ENCODE data around the gene SRRM1. TPM values are rescaled to one million over a fixed set of nuclear protein-coding genes. Genes with fewer than 3 reads are reported as not detected.

SRRM1 gene
- total RNA-seq, 1 donor, result 74.3 TPM

GRCh38 chr1:24640288-24640687 is 2.8 kb upstream of the SRRM1 start:
- TF ChIP-seq, protein P1, sequence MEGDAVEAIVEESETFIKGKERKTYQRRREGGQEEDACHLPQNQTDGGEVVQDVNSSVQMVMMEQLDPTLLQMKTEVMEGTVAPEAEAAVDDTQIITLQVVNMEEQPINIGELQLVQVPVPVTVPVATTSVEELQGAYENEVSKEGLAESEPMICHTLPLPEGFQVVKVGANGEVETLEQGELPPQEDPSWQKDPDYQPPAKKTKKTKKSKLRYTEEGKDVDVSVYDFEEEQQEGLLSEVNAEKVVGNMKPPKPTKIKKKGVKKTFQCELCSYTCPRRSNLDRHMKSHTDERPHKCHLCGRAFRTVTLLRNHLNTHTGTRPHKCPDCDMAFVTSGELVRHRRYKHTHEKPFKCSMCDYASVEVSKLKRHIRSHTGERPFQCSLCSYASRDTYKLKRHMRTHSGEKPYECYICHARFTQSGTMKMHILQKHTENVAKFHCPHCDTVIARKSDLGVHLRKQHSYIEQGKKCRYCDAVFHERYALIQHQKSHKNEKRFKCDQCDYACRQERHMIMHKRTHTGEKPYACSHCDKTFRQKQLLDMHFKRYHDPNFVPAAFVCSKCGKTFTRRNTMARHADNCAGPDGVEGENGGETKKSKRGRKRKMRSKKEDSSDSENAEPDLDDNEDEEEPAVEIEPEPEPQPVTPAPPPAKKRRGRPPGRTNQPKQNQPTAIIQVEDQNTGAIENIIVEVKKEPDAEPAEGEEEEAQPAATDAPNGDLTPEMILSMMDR (IDR thresholded peaks at IDR 0.05; ENCODE audit: insufficient read depth, low read length), result no peak
- no peak for DNase-seq (ENCODE audit: low read depth)
- no peak overlapping the region for H3K4me3 ChIP-seq (ENCODE audit: low read depth, low read length)

DNA sequence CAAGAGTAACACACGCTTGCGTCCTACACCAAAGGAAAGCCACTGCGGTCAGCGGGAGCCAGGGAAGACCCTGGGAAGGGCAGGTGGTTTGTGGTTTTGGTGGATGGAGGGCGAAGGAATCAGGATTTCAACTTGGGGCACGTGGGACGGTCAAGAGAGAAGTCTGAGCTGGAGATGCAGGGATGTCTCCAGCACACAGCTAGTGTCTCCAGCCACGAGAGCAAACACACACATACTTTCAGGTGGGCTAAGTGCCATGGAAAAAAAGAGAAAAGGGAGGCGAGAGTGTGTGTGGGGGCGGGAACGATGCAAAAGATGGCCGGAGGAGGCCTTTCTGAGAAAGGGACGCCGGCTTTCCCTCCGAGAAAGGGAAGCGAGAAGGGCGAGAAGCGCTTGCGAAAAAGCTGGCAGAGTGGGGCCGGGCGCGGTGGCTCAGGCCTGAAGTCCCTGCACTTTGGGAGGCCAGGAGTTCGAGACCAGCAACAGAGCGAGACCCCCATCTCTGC is 1.4 kb upstream of the SRRM1 start:
- peak; percentile 36 for DNase-seq (ENCODE audit: low read depth)
- TF ChIP-seq, protein P1 (IDR thresholded peaks at IDR 0.05; ENCODE audit: insufficient read depth, low read length), result no peak
- H3K4me3 ChIP-seq (ENCODE audit: low read depth, low read length), result peak overlapping the region; percentile 63

DNA sequence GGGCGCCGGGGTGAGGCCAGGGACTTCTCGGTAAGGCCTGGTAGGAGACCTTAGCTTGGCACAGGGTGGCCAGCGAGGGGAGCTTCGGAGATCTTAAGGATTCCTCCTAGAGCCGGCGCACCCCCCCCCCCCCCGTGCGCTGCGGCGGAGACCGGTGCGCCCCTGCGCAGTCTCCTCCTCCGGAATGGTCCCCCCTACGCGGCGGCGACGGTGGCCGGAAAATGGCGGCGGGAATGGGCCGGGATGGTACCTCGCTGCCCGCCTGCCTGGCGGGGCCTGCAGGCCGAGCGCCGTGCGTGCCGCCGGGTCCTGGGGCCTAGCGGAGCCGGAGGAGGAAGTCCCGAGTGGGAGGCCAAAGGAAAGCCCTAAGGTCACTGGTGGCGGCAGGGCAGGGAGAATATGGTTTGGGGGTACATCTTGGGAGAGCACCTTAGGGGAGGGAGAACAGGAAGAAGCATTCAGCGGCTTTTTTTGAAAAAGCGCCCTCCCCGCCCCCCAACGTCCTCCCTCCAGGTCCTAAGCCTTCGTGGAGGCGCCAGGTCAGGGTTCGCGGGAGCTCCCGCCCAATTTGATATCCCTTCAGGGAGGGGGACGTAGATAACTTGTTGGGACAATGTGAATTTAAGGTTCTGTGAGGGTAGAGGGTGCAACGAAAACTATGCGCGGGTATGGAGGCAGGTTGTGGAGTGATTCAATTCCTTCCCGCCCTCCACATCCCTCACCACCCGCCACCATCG is 429 bp downstream of the SRRM1 start:
- TF ChIP-seq, protein P1 (IDR thresholded peaks at IDR 0.05; ENCODE audit: insufficient read depth, low read length), result no peak
- no peak for DNase-seq (ENCODE audit: low read depth)
- H3K4me3 ChIP-seq (ENCODE audit: low read depth, low read length), result peak overlapping the region; percentile 97

- no peak for DNase-seq (ENCODE audit: low read depth)
- peak overlapping the region; percentile 97 for H3K4me3 ChIP-seq (ENCODE audit: low read depth, low read length)
- TF ChIP-seq, protein P1 (IDR thresholded peaks at IDR 0.05; ENCODE audit: insufficient read depth, low read length), result no peak
These were observed 940 bp downstream of the SRRM1 start for GRCh38 chr1:24644100-24644384.

- H3K4me3 ChIP-seq (ENCODE audit: low read depth, low read length), result no peak overlapping the region
- DNase-seq (ENCODE audit: low read depth), result no peak
- TF ChIP-seq, protein P1 (IDR thresholded peaks at IDR 0.05; ENCODE audit: insufficient read depth, low read length), result no peak
These were observed 5.8 kb downstream of the SRRM1 start for GRCh38 chr1:24648919-24649318.

DNA sequence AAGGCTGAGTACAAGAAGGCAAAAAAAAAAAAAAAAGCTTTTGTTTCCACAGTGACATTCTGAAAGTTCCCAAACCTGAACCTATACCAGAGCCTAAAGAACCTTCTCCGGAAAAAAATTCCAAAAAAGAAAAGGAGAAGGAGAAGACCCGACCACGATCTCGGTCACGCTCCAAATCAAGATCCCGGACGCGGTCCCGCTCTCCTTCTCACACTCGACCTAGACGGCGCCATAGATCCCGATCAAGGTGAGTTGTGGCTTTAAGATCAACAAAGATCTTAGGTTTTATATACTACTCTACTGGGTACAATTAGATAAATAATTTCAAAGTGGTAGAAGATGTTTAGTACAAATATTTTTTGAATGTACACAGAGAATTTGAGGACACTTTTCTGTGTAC is 9.3 kb downstream of the SRRM1 start:
- TF ChIP-seq, protein P1 (IDR thresholded peaks at IDR 0.05; ENCODE audit: insufficient read depth, low read length), result no peak
- no peak for DNase-seq (ENCODE audit: low read depth)
- H3K4me3 ChIP-seq (ENCODE audit: low read depth, low read length), result no peak overlapping the region

- TF ChIP-seq, protein P1 (IDR thresholded peaks at IDR 0.05; ENCODE audit: insufficient read depth, low read length), result no peak
- H3K4me3 ChIP-seq (ENCODE audit: low read depth, low read length), result no peak overlapping the region
- DNase-seq (ENCODE audit: low read depth), result no peak
These were observed 10.9 kb downstream of the SRRM1 start for GRCh38 chr1:24654010-24654409.
